MM.1S (cell line): Measurements from ENCODE around the gene PKHD1.

Experiments
- DNase-seq: peaks from one replicate; pipeline ENCODE4 v3.0.0-alpha.2; 2015
- H2AFZ ChIP-seq: fragments of 300-600 bp; sonication (generic); 2 replicates; pipeline ENCODE4 v1.6.0; 2016; ENCODE audit warnings: antibody characterized with exemption, low read length
- H3F3A ChIP-seq: fragments of 300-600 bp; sonication (generic); 2 replicates; pipeline ENCODE4 v1.6.1; 2016; ENCODE audit warnings: mild to moderate bottlenecking, antibody characterized with exemption, low read length, moderate library complexity, mixed read lengths; ENCODE audit not compliant: insufficient read depth
- H3K27ac ChIP-seq: fragments of 300-600 bp; sonication (generic); 2 replicates; pipeline ENCODE4 v1.5.1; 2016; ENCODE audit warnings: mild to moderate bottlenecking, low read length
- H3K27me3 ChIP-seq: fragments of 300-600 bp; sonication (generic); replicated peaks from 2 replicates; pipeline ENCODE4 v1.6.0; 2016; ENCODE audit warnings: low read length; ENCODE audit not compliant: insufficient read depth
- H3K36me3 ChIP-seq: fragments of 300-600 bp; sonication (generic); replicated peaks from 2 replicates; pipeline ENCODE4 v1.6.1; 2016; ENCODE audit warnings: mild to moderate bottlenecking, low read length, mixed read lengths; ENCODE audit not compliant: insufficient read depth
- H3K4me1 ChIP-seq: fragments of 300-600 bp; sonication (generic); 2 replicates; pipeline ENCODE4 v1.6.1; 2016; ENCODE audit warnings: low read length, mixed read lengths
- H3K4me2 ChIP-seq: fragments of 300-600 bp; sonication (generic); 2 replicates; pipeline ENCODE4 v1.6.0; 2016; ENCODE audit warnings: low read depth, low read length
- H3K4me3 ChIP-seq: fragments of 300-600 bp; sonication (generic); 2 replicates; pipeline ENCODE4 v1.5.1; 2016; ENCODE audit warnings: low read length, mixed read lengths
- H3K79me2 ChIP-seq: fragments of 300-600 bp; sonication (generic); 2 replicates; pipeline ENCODE4 v1.6.1; 2016; ENCODE audit warnings: mixed run types, low read length, mixed read lengths
- H3K9ac ChIP-seq: fragments of 300-600 bp; sonication (generic); 2 replicates; pipeline ENCODE4 v1.6.1; 2016; ENCODE audit warnings: low read length, mixed read lengths
- H3K9me2 ChIP-seq: fragments of 300-600 bp; sonication (generic); replicated peaks from 2 replicates; pipeline ENCODE4 v1.6.1; 2016; ENCODE audit warnings: mild to moderate bottlenecking, low read length, mixed read lengths; ENCODE audit not compliant: insufficient read depth
- H3K9me3 ChIP-seq: fragments of 300-600 bp; sonication (generic); replicated peaks from 2 replicates; pipeline ENCODE4 v1.6.1; 2016; ENCODE audit warnings: mild to moderate bottlenecking, low read length, mixed read lengths; ENCODE audit not compliant: insufficient read depth
- H4K20me1 ChIP-seq: fragments of 300-600 bp; sonication (generic); 2 replicates; pipeline ENCODE4 v1.6.1; 2016; ENCODE audit warnings: mild to moderate bottlenecking, low read length, moderate library complexity, mixed read lengths; ENCODE audit not compliant: insufficient read depth
- EZH2 ChIP-seq: fragments of 300-600 bp; sonication (generic); optimal IDR thresholded peaks from 2 replicates; pipeline ENCODE3; 2017; ENCODE audit warnings: low read depth, mild to moderate bottlenecking, antibody characterized with exemption, low read length, mixed read lengths
- EZH2phosphoT487 ChIP-seq: fragments of 300-600 bp; sonication (generic); IDR thresholded peaks from 2 replicates; pipeline ENCODE4 v1.6.1; 2018; ENCODE audit warnings: antibody characterized with exemption, low read length
- TF ChIP-seq, protein P1 (sequence below): fragments of 300-600 bp; sonication (generic); IDR thresholded peaks from 2 replicates; pipeline ENCODE4 v1.5.1; 2016; ENCODE audit warnings: antibody characterized with exemption, low read length, mixed read lengths

Gene PKHD1

DNA sequence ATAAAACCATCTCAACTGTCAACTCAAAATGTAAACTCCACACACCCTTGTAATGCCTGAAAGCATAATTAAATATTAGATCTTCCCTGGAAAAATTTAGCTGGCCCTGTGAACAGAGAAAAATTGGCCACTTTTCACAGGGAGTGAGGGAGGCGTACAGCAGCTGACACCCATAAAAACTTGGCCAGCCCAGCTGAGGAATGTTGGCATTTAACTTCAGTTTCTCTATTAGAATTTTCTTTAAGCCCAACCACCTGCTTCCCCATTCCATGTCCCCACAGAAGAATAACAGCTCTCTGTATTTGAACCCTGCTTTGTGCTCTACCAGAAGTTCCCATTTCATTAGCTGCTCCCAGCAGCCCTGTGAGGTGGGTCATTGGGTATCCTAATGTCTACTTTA, 41.0 kb downstream of the PKHD1 start:
- no peak overlapping the region for H2AFZ ChIP-seq
- no peak overlapping the region for H3K4me2 ChIP-seq
- no peaks in the 10 kb centered on the region for H3K79me2 ChIP-seq
- no peak overlapping the region for H3K9ac ChIP-seq
- no peak for DNase-seq
- no peaks in the 10 kb centered on the region for H3K36me3 ChIP-seq
- no peaks in the 10 kb centered on the region for H4K20me1 ChIP-seq
- H3K4me1 ChIP-seq = no peaks in the 10 kb centered on the region
- H3F3A ChIP-seq = no peaks in the 10 kb centered on the region
- H3K9me2 ChIP-seq = no peaks in the 10 kb centered on the region
- TF ChIP-seq, protein P1, sequence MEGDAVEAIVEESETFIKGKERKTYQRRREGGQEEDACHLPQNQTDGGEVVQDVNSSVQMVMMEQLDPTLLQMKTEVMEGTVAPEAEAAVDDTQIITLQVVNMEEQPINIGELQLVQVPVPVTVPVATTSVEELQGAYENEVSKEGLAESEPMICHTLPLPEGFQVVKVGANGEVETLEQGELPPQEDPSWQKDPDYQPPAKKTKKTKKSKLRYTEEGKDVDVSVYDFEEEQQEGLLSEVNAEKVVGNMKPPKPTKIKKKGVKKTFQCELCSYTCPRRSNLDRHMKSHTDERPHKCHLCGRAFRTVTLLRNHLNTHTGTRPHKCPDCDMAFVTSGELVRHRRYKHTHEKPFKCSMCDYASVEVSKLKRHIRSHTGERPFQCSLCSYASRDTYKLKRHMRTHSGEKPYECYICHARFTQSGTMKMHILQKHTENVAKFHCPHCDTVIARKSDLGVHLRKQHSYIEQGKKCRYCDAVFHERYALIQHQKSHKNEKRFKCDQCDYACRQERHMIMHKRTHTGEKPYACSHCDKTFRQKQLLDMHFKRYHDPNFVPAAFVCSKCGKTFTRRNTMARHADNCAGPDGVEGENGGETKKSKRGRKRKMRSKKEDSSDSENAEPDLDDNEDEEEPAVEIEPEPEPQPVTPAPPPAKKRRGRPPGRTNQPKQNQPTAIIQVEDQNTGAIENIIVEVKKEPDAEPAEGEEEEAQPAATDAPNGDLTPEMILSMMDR = no peak
- no peak for TF ChIP-seq EZH2phosphoT487
- TF ChIP-seq EZH2 = no peak
- H3K9me3 ChIP-seq = no peaks in the 10 kb centered on the region
- no peak overlapping the region for H3K4me3 ChIP-seq
- H3K27ac ChIP-seq = no peak overlapping the region
- no peaks in the 10 kb centered on the region for H3K27me3 ChIP-seq

DNA sequence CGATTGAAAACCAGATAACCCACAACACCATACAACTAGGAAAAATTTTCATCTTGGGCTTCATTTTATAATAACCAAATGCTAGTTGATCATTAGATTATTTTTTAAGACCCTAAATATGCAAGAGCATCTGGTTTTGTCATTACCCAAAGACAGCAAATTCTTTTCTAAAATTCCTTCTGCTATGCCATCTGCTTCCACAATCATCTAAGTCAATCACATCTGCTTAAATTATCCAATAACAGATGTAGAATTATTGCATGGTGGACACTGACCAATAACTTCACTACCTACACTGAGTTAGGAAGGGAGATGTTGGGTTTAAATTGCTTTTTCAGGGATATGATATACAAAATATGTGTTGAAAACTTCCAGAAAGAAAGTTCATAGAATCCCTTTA, 41.9 kb downstream of the PKHD1 start:
- H3K36me3 ChIP-seq = no peaks in the 10 kb centered on the region
- H3K79me2 ChIP-seq = no peaks in the 10 kb centered on the region
- H3K9me2 ChIP-seq = no peaks in the 10 kb centered on the region
- no peaks in the 10 kb centered on the region for H3K4me1 ChIP-seq
- H3K4me2 ChIP-seq = no peak overlapping the region
- no peak for DNase-seq
- no peak overlapping the region for H3K4me3 ChIP-seq
- no peak overlapping the region for H2AFZ ChIP-seq
- H3K27me3 ChIP-seq = no peaks in the 10 kb centered on the region
- H3F3A ChIP-seq = no peaks in the 10 kb centered on the region
- no peak overlapping the region for H3K27ac ChIP-seq
- H3K9me3 ChIP-seq = no peaks in the 10 kb centered on the region
- TF ChIP-seq EZH2 (no peak), EZH2phosphoT487 (no peak)
- TF ChIP-seq, protein P1 = no peak
- no peak overlapping the region for H3K9ac ChIP-seq
- H4K20me1 ChIP-seq = no peaks in the 10 kb centered on the region

DNA sequence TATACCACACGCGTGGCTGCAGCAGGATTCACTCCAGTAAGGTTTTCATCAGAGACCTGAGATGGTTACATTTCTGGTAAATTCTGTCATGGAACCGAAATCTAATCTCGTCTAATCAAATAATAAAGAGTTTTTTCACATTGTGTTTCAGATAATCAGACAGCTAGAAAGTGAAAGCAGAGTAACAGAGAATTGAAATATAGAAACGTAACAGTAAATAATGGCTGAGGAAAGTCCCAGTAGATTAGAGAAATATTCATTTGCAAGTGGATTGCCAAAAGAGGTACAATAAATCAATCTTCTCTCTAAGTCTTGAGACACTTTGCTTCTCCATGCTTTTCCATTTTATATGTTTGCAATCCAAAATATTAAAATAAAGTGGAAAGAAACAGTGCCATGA, 42.4 kb downstream of the PKHD1 start:
- H4K20me1 ChIP-seq = no peaks in the 10 kb centered on the region
- no peak overlapping the region for H3K4me3 ChIP-seq
- no peak overlapping the region for H2AFZ ChIP-seq
- no peaks in the 10 kb centered on the region for H3K36me3 ChIP-seq
- TF ChIP-seq EZH2 (no peak), EZH2phosphoT487 (no peak)
- TF ChIP-seq, protein P1 = no peak
- no peak overlapping the region for H3K4me2 ChIP-seq
- H3K9me3 ChIP-seq = no peaks in the 10 kb centered on the region
- H3K27ac ChIP-seq = no peak overlapping the region
- H3K4me1 ChIP-seq = no peaks in the 10 kb centered on the region
- no peak for DNase-seq
- H3K9me2 ChIP-seq = no peaks in the 10 kb centered on the region
- H3F3A ChIP-seq = no peaks in the 10 kb centered on the region
- H3K27me3 ChIP-seq = no peaks in the 10 kb centered on the region
- H3K9ac ChIP-seq = no peak overlapping the region
- no peaks in the 10 kb centered on the region for H3K79me2 ChIP-seq
